ENCODE measurements around the gene CD164. TPM values are rescaled to one million over a fixed set of nuclear protein-coding genes. Genes with fewer than 3 reads are reported as not detected.

The CD164 gene
- total and polyA plus RNA-seq, 2 of the 13 experiments (the other 11 are each of a cell fraction or from before 2014, with no cell fraction given) = 222 to 293 TPM

- TF ChIP-seq RNF219 (CRISPR knock-in tag; IDR thresholded peaks at IDR 0.05) (no peak), HNRNPUL1 (IDR thresholded peaks at IDR 0.05; ENCODE audit: low read depth, low read length) (no peak)
Measured at GRCh38 chr6:109373762-109374161, 8.5 kb downstream of the CD164 start (continued).

GRCh38 chr6:109373331-109373730 lies 8.9 kb downstream of the CD164 start:
- intact Hi-C loops (cut with micrococcal nuclease; ENCODE audit: unreplicated experiment) (no loop called here), in situ Hi-C loops (cut with HindIII; ENCODE audit: extremely low pct_ligation_motif_present, low pct_unique_long_range_greater_than_20kb) (no loop called here)
- Histone ChIP-seq H3K79me2 (ENCODE audit: insufficient read depth, low read length) (peaks cover 31% of the 10 kb centered on the region), H2AFZ (ENCODE audit: low read length) (no peak overlapping the region), H3K4me1 (ENCODE audit: insufficient read depth, low read length) (peaks cover 8% of the 10 kb centered on the region), H3K36me3 (replicated peaks in 1 of 2; ENCODE audit: control insufficient read depth in 1 of 2, insufficient read depth in 2 of 2, low read length in 2 of 2) (peaks cover 19 to 89% of the 10 kb centered on the region in 2 experiments), H3K4me3 (replicated peaks in 1 of 3; ENCODE audit: insufficient read depth in 1 of 3, low read depth in 2 of 3, low read length in 3 of 3) (no peak overlapping the region), H3K27me3 (ENCODE audit: control insufficient read depth in 1 of 2, insufficient read depth in 2 of 2, low read length in 2 of 2) (no peaks in the 10 kb centered on the region), H3K4me2 (ENCODE audit: low read depth, low read length) (no peak overlapping the region), H3K9me3 (ENCODE audit: low read length) (no peaks in the 10 kb centered on the region), H3K27ac (ENCODE audit: extremely low read length, insufficient read depth, low read length) (no peak overlapping the region), H3K9ac (ENCODE audit: insufficient read depth, low read depth, low read length) (no peak overlapping the region), H4K20me1 (ENCODE audit: insufficient read depth, low read length) (peaks cover 17% of the 10 kb centered on the region)
- no TSS peak for BruUV-seq (replicated peaks)
- POLR2A ChIA-PET = interaction anchor here (2.7 kb wide), 1 partner anchor 10 kb away, joined by 11 read pairs; the partner anchor contains the start of gene CD164
- ATAC-seq = no peak
- no peak for FAIRE-seq
- CTCF ChIA-PET (ENCODE audit: low intra/inter-chr PET ratio, low total read pairs) = no interaction called here
- WGBS (ENCODE audit: low lambda C conversion rate) = 95% methylated on average over 4 of the region's 4 CpGs
- DNase-seq (ENCODE audit: low spot score) = no peak
- TF ChIP-seq ZSCAN9 (CRISPR knock-in tag; IDR thresholded peaks at IDR 0.05; ENCODE audit: borderline replicate concordance) = no peak
- no peak for TF ChIP-seq ZBTB38 (CRISPR knock-in tag; IDR thresholded peaks at IDR 0.05)
- no peak for TF ChIP-seq WIZ (CRISPR knock-in tag; IDR thresholded peaks at IDR 0.05)
- no peak for TF ChIP-seq AHDC1 (CRISPR knock-in tag; IDR thresholded peaks at IDR 0.05; ENCODE audit: borderline replicate concordance)
- no peak for TF ChIP-seq ATAD3A (CRISPR knock-in tag; IDR thresholded peaks at IDR 0.05)
- no peak for TF ChIP-seq ZNF512B (CRISPR knock-in tag; IDR thresholded peaks at IDR 0.05; ENCODE audit: borderline replicate concordance)
- no peak for TF ChIP-seq TBX2 (CRISPR knock-in tag; IDR thresholded peaks at IDR 0.05; ENCODE audit: borderline replicate concordance)
- no peak for TF ChIP-seq NCOA5 (CRISPR knock-in tag; IDR thresholded peaks at IDR 0.05)
- TF ChIP-seq MAZ (IDR thresholded peaks at IDR 0.05; ENCODE audit: borderline replicate concordance, low read depth, low read length) = no peak
- TF ChIP-seq MAZ (CRISPR knock-in tag; IDR thresholded peaks at IDR 0.05; ENCODE audit: low read depth) = no peak
- TF ChIP-seq SOX6 (IDR thresholded peaks at IDR 0.05) = no peak
- TF ChIP-seq SOX6 (CRISPR knock-in tag; IDR thresholded peaks at IDR 0.05) = no peak

Measured in HepG2 (cell line).